ENCODE data around the gene CCNE1.
A peak's percentile ranks its signal among the peaks of the same experiment; 100 is the strongest.

CCNE1 gene

GRCh38 chr19:29855741-29856500, 44.1 kb downstream of the CCNE1 start:
- Mint-ChIP-seq H3K27me3 (ENCODE audit: low read depth) (no peaks in the 10 kb centered on the region), H3K4me1 (ENCODE audit: low read depth) (peaks cover 11% of the 10 kb centered on the region), H3K9me3 (no peaks in the 10 kb centered on the region), H3K27ac (no peak overlapping the region), H3K36me3 (ENCODE audit: low read depth) (no peaks in the 10 kb centered on the region), H3K4me3 (no peak overlapping the region)
- no peak for DNase-seq (ENCODE audit: low spot score)

GRCh38 chr19:29858000-29858596, 46.3 kb downstream of the CCNE1 start:
- Mint-ChIP-seq H3K4me1 (ENCODE audit: low read depth) (no peaks in the 10 kb centered on the region), H3K36me3 (ENCODE audit: low read depth) (no peaks in the 10 kb centered on the region), H3K27ac (no peak overlapping the region), H3K4me3 (no peak overlapping the region), H3K9me3 (no peaks in the 10 kb centered on the region), H3K27me3 (ENCODE audit: low read depth) (no peaks in the 10 kb centered on the region)
- DNase-seq (ENCODE audit: low spot score) = no peak

GRCh38 chr19:29858621-29859020, 46.8 kb downstream of the CCNE1 start:
- Mint-ChIP-seq H3K4me1 (ENCODE audit: low read depth) (no peaks in the 10 kb centered on the region), H3K9me3 (no peaks in the 10 kb centered on the region), H3K4me3 (no peak overlapping the region), H3K27me3 (ENCODE audit: low read depth) (peaks cover 2% of the 10 kb centered on the region), H3K27ac (no peak overlapping the region), H3K36me3 (ENCODE audit: low read depth) (no peaks in the 10 kb centered on the region)
- no peak for DNase-seq (ENCODE audit: low spot score)

- no peak for DNase-seq (ENCODE audit: low spot score)
- Mint-ChIP-seq H3K27ac (no peak overlapping the region), H3K36me3 (ENCODE audit: low read depth) (no peaks in the 10 kb centered on the region), H3K4me3 (no peak overlapping the region), H3K27me3 (ENCODE audit: low read depth) (peaks cover 11% of the 10 kb centered on the region), H3K4me1 (ENCODE audit: low read depth) (no peaks in the 10 kb centered on the region), H3K9me3 (no peaks in the 10 kb centered on the region)
These were observed 48.7 kb downstream of the CCNE1 start for GRCh38 chr19:29860492-29860891.

- Mint-ChIP-seq H3K4me3 (no peak overlapping the region), H3K4me1 (ENCODE audit: low read depth) (no peaks in the 10 kb centered on the region), H3K27me3 (ENCODE audit: low read depth) (peaks cover 11% of the 10 kb centered on the region), H3K9me3 (no peaks in the 10 kb centered on the region), H3K27ac (no peak overlapping the region), H3K36me3 (ENCODE audit: low read depth) (no peaks in the 10 kb centered on the region)
- DNase-seq (ENCODE audit: low spot score) = no peak
These were observed 49.8 kb downstream of the CCNE1 start for GRCh38 chr19:29861574-29861973.

- Mint-ChIP-seq H3K36me3 (ENCODE audit: low read depth) (no peaks in the 10 kb centered on the region), H3K9me3 (peaks cover 9% of the 10 kb centered on the region), H3K27ac (no peak overlapping the region), H3K27me3 (ENCODE audit: low read depth) (peaks cover 13% of the 10 kb centered on the region), H3K4me1 (ENCODE audit: low read depth) (no peaks in the 10 kb centered on the region), H3K4me3 (no peak overlapping the region)
- DNase-seq (ENCODE audit: low spot score) = no peak
These were observed 54.2 kb downstream of the CCNE1 start for GRCh38 chr19:29866011-29866410.

- H3K27me3 Mint-ChIP-seq (ENCODE audit: low read depth) = peaks cover 21% of the 10 kb centered on the region
- H3K36me3 Mint-ChIP-seq (ENCODE audit: low read depth) = no peaks in the 10 kb centered on the region
- H3K4me3 Mint-ChIP-seq = no peak overlapping the region
- DNase-seq (ENCODE audit: low spot score) = no peak
- H3K9me3 Mint-ChIP-seq = peaks cover 9% of the 10 kb centered on the region
- peaks cover 4% of the 10 kb centered on the region for H3K4me1 Mint-ChIP-seq (ENCODE audit: low read depth)
- peak overlapping the region; percentile 15 for H3K27ac Mint-ChIP-seq
These were observed 56.2 kb downstream of the CCNE1 start for GRCh38 chr19:29867984-29868383.

- H3K9me3 Mint-ChIP-seq = peaks cover 9% of the 10 kb centered on the region
- H3K27ac Mint-ChIP-seq = no peak overlapping the region
- H3K36me3 Mint-ChIP-seq (ENCODE audit: low read depth) = no peaks in the 10 kb centered on the region
- peaks cover 16% of the 10 kb centered on the region for H3K27me3 Mint-ChIP-seq (ENCODE audit: low read depth)
- DNase-seq (ENCODE audit: low spot score) = no peak
- peaks cover 5% of the 10 kb centered on the region for H3K4me1 Mint-ChIP-seq (ENCODE audit: low read depth)
- no peak overlapping the region for H3K4me3 Mint-ChIP-seq
These were observed 59.4 kb downstream of the CCNE1 start for GRCh38 chr19:29871143-29871542.

- Mint-ChIP-seq H3K36me3 (ENCODE audit: low read depth) (no peaks in the 10 kb centered on the region), H3K27me3 (ENCODE audit: low read depth) (peaks cover 19% of the 10 kb centered on the region), H3K9me3 (peaks cover 9% of the 10 kb centered on the region), H3K27ac (no peak overlapping the region), H3K4me1 (ENCODE audit: low read depth) (peaks cover 9% of the 10 kb centered on the region), H3K4me3 (peak overlapping the region; percentile 51)
- no peak for DNase-seq (ENCODE audit: low spot score)
These were observed 60.5 kb downstream of the CCNE1 start for GRCh38 chr19:29872224-29872731.

- Mint-ChIP-seq H3K27me3 (ENCODE audit: low read depth) (peaks cover 19% of the 10 kb centered on the region), H3K27ac (no peak overlapping the region), H3K9me3 (peaks cover 4% of the 10 kb centered on the region), H3K36me3 (ENCODE audit: low read depth) (no peaks in the 10 kb centered on the region), H3K4me3 (peak overlapping the region; percentile 66), H3K4me1 (ENCODE audit: low read depth) (peaks cover 9% of the 10 kb centered on the region)
- DNase-seq (ENCODE audit: low spot score) = peak; percentile 55
These were observed 61.4 kb downstream of the CCNE1 start for GRCh38 chr19:29873024-29873800.
